ENCODE data around the gene ERCC4.

GRCh38 chr16:13913374-13914292 lies 6.3 kb upstream of the ERCC4 start:
- TF ChIP-seq CTCF (tag by site-specific recombination; IDR thresholded peaks at IDR 0.05), result no peak
- TF ChIP-seq ZNF560 (tag by site-specific recombination; IDR thresholded peaks at IDR 0.05; ENCODE audit: borderline replicate concordance), result no peak
- no peak for TF ChIP-seq ZNF777 (tag by site-specific recombination; IDR thresholded peaks at IDR 0.05; ENCODE audit: borderline replicate concordance)
- no peak for TF ChIP-seq PRDM4 (tag by site-specific recombination; IDR thresholded peaks at IDR 0.05)
- no peak for TF ChIP-seq ZNF211 (tag by site-specific recombination; IDR thresholded peaks at IDR 0.05; ENCODE audit: low read depth)
